Dermis blood vessel endothelial cell (primary cell): ENCODE measurements around the gene MAL. TPM values are rescaled to one million over a fixed set of nuclear protein-coding genes. Genes with fewer than 3 reads are reported as not detected.

Experiments used
- total RNA-seq: library from RNA; depleted of rRNA; stranded (reverse); fragments of >200 nt; gene quantifications from 2 replicates; pipeline ENCODE4 v1.2.3, GENCODE V29; 2014

Gene MAL
- total RNA-seq, 1 donor from 2014 or later: 4.8 TPM

Other genes with a start within 250 kb of the MAL start
- not detected in 2 replicates for gene TEKT4, start 154.3 kb upstream of the MAL start, total RNA-seq
- gene MRPS5, start 96.1 kb downstream of the MAL start, total RNA-seq: 56.3 and 62.7 TPM in 2 replicates
- 8.7 and 14.0 TPM in 2 replicates for gene ZNF514, start 134.1 kb downstream of the MAL start, total RNA-seq
- gene ZNF2, start 140.1 kb downstream of the MAL start, total RNA-seq: 8.8 and 12.4 TPM in 2 replicates
- gene ZNF892, start 181.8 kb downstream of the MAL start, total RNA-seq: 7.7 and 8.7 TPM in 2 replicates
- 0.05 and 0.34 TPM in 2 replicates for gene PROM2, start 248.7 kb downstream of the MAL start, total RNA-seq